ENCODE data around the gene TEX35.
"Not testable (repeated sequence)": the region's sequence is repeated elsewhere in the genome, so short reads cannot be mapped to it uniquely, and the experiment has no call there.

The TEX35 gene

DNA sequence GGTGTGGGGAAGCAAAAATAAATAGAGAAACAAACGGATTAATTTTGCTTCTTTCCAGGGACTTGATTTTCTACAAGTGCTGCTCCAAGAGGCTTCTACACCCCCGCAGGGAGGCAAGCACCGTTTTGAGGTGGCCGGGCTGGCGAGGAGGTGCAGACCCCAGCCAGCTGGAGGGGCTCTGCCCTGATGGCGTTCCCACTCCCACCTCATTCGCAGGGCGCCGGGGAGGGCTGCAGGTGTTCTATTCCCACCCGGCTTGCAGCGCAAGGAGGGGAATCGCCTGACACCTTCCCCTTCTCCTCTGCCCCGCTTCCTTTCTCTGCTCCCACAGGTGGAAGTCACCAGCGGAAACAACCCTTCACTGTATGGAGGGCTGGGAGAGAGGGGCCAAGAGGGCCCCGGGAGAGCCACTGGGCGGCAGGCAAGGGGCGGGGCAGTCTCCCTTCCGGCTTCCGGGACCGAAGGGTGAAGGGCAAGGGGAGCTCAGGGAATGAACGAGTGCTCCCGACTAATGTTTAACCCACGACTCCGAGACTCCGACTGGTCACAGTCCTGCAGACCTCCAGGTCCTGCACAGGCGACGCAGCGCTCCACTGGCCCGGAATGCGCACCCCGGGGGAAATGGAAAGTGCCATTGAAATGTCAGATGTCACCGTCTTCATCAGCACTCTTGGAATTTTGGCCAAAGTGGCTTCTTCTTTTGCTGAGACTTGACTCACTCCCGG is 29.1 kb downstream of the TEX35 start:
- ATAC-seq (peak; percentile 50), DNase-seq (peak; percentile 68)

DNA sequence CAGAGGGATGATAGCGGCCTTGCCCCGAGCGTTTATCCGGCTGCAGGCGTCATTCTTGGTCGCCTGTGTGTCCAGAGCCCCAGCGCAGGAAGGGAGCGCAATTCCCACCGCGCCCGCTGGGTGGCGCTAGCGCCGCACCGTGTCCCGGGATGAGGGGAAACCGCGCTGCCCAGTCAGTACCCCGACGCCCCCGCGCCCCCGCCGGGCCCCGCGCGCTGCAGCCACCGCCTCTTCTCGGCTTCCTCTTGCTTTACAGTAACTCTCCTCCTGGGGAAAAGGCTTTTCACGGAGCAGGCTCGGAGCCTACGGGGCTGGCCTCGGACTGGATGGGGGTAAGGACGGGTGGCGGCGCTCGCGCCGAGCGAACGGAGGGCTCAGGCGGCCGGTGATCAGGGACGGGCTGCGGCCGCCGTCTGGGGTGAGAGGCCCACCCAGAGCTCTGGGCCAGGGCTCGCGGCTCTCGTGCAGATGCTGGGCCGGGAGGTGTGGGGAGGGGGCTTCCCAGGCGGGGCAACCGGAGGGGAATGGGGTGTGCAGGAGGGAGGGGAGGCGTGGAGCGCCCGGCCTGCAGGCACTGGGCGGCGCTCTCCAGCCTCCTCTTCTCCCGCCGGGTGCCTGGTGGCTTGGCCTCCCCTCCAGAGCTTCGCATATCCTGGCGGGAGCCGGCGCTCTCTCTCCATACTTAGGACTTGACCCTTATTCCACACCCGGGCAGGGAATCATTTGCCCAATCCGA is 29.8 kb downstream of the TEX35 start:
- DNase-seq (peak; percentile 93), ATAC-seq (peak; percentile 93)

DNA sequence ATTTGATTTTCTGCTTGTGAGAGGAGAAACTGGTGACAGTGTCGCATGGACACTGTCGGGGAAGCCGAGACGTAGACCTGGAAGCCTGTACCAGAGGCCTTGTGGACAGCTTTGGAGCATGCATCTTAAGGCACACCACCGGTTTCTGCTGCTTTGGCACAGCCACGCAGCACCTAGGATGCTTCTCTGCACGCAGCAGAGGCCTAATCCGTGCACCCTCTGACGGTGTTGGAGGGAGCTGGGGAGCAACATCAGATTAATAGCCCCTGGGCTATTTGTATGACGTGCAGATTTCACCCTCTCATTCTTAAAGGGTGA is 30.3 kb downstream of the TEX35 start:
- ATAC-seq (no peak), DNase-seq (no peak)

DNA sequence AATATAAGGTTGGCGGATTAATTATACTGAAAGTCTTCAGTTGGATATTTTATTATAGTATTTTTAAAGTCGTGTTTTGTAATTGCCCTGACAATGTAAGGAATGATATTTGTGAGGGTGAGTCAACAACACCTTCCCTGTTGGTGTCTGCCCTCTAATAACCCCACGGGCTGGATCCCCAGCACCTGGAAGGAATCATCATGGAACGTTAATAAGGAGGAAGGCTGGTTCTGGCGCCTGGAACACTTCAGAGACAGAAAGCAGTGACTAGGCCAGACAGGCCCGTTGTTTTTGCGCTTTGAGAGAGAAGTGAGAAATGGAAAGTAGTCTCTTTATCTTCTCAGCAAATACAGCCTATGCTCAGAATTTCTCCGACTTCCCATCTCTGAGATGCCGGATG is 31.6 kb downstream of the TEX35 start:
- ATAC-seq = no peak
- DNase-seq = no peak

GRCh38 chr1:178548108-178548507 is 35.2 kb downstream of the TEX35 start:
- ATAC-seq = no peak
- DNase-seq = no peak

GRCh38 chr1:178551307-178551706 is 38.4 kb downstream of the TEX35 start:
- no peak for ATAC-seq
- DNase-seq = no peak

DNA sequence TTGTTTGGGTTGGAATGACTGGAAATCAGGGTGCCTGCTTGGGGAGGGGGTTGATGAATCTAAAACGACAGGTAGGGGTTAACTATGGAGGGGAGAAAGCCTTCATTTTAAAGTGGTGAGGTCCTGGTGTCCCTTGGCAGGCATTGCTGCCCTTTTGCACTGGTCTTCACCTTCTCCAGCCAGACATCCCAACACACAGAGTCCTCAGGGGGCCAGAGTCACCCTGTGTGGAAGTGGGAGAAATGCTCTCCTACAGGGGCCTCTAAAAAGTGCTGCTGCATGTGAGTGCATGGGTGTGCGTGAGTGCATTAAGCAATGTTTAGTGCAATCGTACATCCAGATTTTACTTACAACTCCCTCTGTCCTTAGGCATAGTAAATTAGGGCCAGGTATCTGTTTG is 39.0 kb downstream of the TEX35 start:
- no peak for DNase-seq
- ATAC-seq = no peak

- DNase-seq (no peak), ATAC-seq (no peak)
Measured at GRCh38 chr1:178552856-178553255, 39.9 kb downstream of the TEX35 start.

GRCh38 chr1:178554351-178554750 is 41.4 kb downstream of the TEX35 start:
- DNase-seq, ATAC-seq: not testable (repeated sequence)

GRCh38 chr1:178555613-178556012 is 42.7 kb downstream of the TEX35 start:
- ATAC-seq, DNase-seq: not testable (repeated sequence)

DNA sequence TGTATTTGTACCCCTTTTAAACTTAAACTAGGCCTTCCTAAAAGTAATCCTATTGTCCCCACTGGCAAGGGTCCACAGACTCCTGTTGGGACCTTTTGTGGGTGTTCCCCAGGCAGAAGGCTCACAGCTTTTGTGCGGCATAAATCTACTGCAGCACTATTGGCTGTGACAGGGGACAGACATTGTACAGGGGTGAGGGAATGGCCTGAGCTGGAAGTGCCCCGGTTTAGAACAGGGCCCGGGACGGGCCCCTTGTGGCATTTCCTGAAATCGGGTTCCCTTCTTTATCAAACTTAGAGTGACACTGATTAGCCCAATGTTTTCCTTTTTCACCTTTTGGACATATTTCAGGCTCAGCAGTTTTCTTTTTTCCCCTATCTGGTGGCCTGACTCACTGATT is 45.9 kb downstream of the TEX35 start:
- not testable (repeated sequence) for ATAC-seq, DNase-seq

DNA sequence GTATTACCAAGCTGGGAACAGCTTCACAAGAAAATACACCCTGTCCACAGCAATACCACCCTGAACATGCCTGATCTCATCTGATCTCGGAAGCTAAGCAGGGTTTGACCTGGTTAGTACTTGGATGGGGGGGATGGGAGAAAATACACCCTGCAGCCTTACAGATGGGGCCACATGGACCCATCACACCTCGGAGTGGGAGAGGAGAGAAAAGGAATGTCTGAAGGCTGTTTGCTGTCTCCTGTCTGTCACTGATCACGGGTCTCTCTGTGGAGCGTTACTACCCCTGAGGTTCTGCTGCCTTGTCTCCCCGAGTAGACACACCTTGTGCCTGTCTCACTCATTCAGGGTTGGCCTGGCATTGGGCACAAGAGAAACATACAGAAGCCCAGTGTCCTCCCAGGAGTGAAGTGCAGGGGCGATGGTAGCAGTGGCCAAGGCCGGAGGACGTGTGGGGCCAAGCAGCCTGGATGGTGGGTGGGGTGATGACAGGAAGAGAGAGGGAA is 48.0 kb downstream of the TEX35 start:
- ATAC-seq (no peak), DNase-seq (no peak)

DNA sequence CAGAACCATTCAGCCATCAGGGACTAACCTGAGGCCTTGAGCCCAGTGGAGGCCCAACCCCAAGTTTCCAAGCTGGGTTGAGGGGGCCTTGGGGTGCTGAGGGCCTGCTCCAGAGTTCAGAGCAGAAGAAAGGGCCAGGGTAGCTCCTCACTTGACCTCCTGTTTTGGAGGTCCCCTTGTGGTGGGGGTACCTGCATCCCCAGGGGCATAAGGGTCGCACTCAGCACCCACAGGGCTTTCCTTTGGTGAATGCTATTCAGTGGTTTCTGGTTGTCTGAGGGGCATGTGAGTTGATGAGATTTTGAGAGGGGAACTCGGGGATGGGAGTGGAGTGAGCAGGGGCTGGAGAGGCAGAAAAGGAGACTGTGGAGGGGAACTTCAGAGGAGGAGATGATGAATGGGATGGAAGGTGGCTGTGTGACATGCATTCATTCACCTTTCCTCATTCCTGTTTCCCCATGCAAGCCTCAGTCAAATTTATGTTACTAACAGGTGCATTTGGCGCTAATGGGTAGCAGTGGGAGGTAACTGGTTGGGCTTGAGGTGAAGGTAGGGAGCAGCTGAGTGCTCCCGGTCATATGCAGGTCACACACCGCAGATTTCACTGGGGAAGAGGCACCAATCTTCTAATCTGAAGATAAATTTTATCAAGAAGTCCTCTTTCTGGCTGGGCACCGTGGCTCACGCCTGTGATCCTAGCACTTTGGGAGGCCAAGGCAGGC is 50.4 kb downstream of the TEX35 start:
- no peak for DNase-seq
- no peak for ATAC-seq

GRCh38 chr1:178564086-178564782 is 51.3 kb downstream of the TEX35 start:
- ATAC-seq (no peak), DNase-seq (no peak)

DNA sequence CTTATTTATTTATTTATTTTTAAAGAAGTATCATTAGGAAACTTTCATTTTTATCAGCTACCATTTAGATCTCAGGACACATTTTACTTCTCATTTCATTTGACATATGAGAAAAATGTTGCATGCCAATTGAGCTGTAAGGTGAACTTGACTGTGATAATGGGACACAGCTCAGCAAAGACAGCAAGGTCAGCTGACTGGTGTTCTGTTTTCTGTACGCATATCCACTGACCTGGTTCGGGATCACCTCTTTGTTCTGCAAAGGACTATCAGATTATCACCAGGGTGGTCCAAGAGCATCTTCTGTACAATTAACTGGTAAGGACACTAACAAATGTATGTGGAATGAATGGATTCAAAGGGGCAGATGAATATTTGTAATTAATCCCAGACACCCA is 51.9 kb downstream of the TEX35 start:
- DNase-seq = no peak
- ATAC-seq = no peak

DNA sequence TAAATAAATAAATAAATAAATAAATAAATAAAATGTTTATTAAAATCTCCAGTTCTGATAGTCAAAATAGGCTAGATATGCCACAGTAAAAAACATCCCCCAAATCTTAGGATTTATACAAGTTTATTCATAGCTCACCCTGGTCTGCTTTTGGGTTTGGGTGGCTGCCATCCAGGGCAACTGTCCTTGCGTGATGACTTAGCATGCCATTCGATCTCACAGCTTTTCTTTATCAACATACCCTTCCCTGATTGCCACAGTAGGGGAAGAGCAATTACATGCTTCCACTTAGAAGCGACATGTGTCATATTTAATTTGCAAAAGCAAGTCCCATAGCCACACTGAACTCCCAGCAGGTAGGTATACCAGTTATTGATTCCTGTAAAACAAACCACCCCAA is 52.7 kb downstream of the TEX35 start:
- no peak for ATAC-seq
- DNase-seq = no peak

GRCh38 chr1:178566187-178566586 is 53.3 kb downstream of the TEX35 start:
- no peak for DNase-seq

DNA sequence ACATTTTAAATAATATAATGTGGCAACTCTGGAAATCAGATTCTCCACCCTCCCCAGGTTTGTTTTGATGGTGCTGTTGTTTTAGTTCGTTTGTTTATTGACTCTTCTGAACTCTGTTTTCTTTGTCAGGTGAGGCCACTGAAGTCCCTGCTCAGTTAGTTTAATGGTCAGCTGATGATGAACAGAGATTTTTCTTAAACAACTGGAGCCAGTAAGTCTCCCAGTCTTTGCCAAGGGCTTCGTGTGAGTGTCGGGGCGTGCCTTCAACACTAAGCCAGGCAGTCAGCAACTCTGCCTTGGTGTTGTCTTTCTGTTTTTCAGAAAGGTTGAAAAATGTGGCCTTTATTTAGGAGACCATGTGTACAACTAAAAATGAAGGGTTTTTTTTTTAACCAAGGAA is 58.9 kb downstream of the TEX35 start:
- no peak for ATAC-seq
- DNase-seq = no peak

More at GRCh38 chr1:178566187-178566586, 53.3 kb downstream of the TEX35 start:
- peak; percentile 84 for ATAC-seq

Measured in stimulated activated naive CD8-positive, alpha-beta T cell treated with anti-CD3 and anti-CD28 coated beads, Interleukin-15, Interleukin-2, amounts not matched to agents 100 U/mL and 50 U/mL, for 24 hours (primary cell).